WTC11 (cell line): Measurements from ENCODE around the gene BRS3. TPM values are rescaled to one million over a fixed set of nuclear protein-coding genes. Genes with fewer than 3 reads are reported as not detected.

Source experiments
- ATAC-seq: fragments of 200-7000 bp; cut with Tn5 transposase; 2 replicates; pipeline ENCODE4 v1.10.0; 2021; ENCODE audit warnings: mild to moderate bottlenecking, moderate library complexity
- CTCF ChIA-PET: fragments of 300-600 bp; sonication (Branson Sonifier 250); formaldehyde crosslinking; loops from one replicate; lab custom pipeline; 2021; ENCODE audit warnings: antibody characterized with exemption; lab: Charles Lee
- POLR2A ChIA-PET: fragments of 350-600 bp; sonication (Branson Sonifier 250); formaldehyde crosslinking; loops from one replicate; lab custom pipeline; 2021; ENCODE audit warnings: antibody characterized with exemption; lab: Charles Lee
- DNase-seq: peaks from one replicate; pipeline ENCODE4 v3.0.0; 2021; ENCODE audit warnings: low spot score
- H3K27ac Mint-ChIP-seq: 2 replicates; pipeline ENCODE4 v1.8.0; 2021; ENCODE audit warnings: mixed read lengths
- H3K27me3 Mint-ChIP-seq: 2 replicates; pipeline ENCODE4 v1.8.0; 2021; ENCODE audit warnings: low read depth, mild to moderate bottlenecking, moderate library complexity, mixed read lengths
- H3K36me3 Mint-ChIP-seq: 2 replicates; pipeline ENCODE4 v1.8.0; 2021; ENCODE audit warnings: mixed read lengths
- H3K4me1 Mint-ChIP-seq: 2 replicates; pipeline ENCODE4 v1.8.0; 2022; ENCODE audit warnings: mixed read lengths
- H3K4me3 Mint-ChIP-seq: 2 replicates; pipeline ENCODE4 v1.8.0; 2021; ENCODE audit warnings: mild to moderate bottlenecking, moderate library complexity, mixed read lengths
- H3K9me3 Mint-ChIP-seq: 2 replicates; pipeline ENCODE4 v1.8.0; 2021; ENCODE audit warnings: mixed read lengths
- ARID4B ChIP-seq: sonication (generic); formaldehyde crosslinking; IDR thresholded peaks from 2 replicates; pipeline ENCODE4 v1.8.0; 2023; ENCODE audit warnings: missing genetic modification reagents, mild to moderate bottlenecking, borderline replicate concordance
- ATF3 ChIP-seq: sonication (generic); formaldehyde crosslinking; conservative IDR thresholded peaks from 2 replicates; pipeline ENCODE4 v1.8.1; 2022; ENCODE audit warnings: mild to moderate bottlenecking, missing genetic modification reagents
- CREB1 ChIP-seq: sonication (generic); formaldehyde crosslinking; IDR thresholded peaks from 2 replicates; pipeline ENCODE4 v1.8.0; 2023; ENCODE audit warnings: mild to moderate bottlenecking, missing genetic modification reagents
- E2F4 ChIP-seq: sonication (generic); formaldehyde crosslinking; IDR thresholded peaks from 2 replicates; pipeline ENCODE4 v1.8.1; 2022; ENCODE audit warnings: low read depth, mild to moderate bottlenecking, moderate library complexity, missing genetic modification reagents, borderline replicate concordance
- E2F5 ChIP-seq: sonication (generic); formaldehyde crosslinking; IDR thresholded peaks from 2 replicates; pipeline ENCODE4 v1.8.1; 2022; ENCODE audit warnings: mild to moderate bottlenecking, moderate library complexity, missing genetic modification reagents
- ESRRA ChIP-seq: sonication (generic); formaldehyde crosslinking; IDR thresholded peaks from 2 replicates; pipeline ENCODE4 v1.8.1; 2022; ENCODE audit warnings: mild to moderate bottlenecking, missing genetic modification reagents, borderline replicate concordance
- GABPB1 ChIP-seq: sonication (generic); formaldehyde crosslinking; IDR thresholded peaks from 2 replicates; pipeline ENCODE4 v1.8.1; 2023; ENCODE audit warnings: mild to moderate bottlenecking, missing genetic modification reagents
- JAZF1 ChIP-seq: fragments of 250-450 bp; sonication (Bioruptor Pico); IDR thresholded peaks from 2 replicates; pipeline ENCODE4 v1.9.0; 2021; ENCODE audit warnings: moderate library complexity, mild to moderate bottlenecking, inconsistent platforms
- JUN ChIP-seq: sonication (generic); formaldehyde crosslinking; IDR thresholded peaks from 2 replicates; pipeline ENCODE4 v1.8.0; 2023; ENCODE audit warnings: mild to moderate bottlenecking, missing genetic modification reagents
- MAX ChIP-seq: sonication (generic); formaldehyde crosslinking; IDR thresholded peaks from 2 replicates; pipeline ENCODE4 v1.8.0; 2022; ENCODE audit warnings: mild to moderate bottlenecking, missing genetic modification reagents
- MXD4 ChIP-seq: fragments of 250-450 bp; sonication (Bioruptor Pico); IDR thresholded peaks from 2 replicates; pipeline ENCODE4 v1.8.0; 2021; ENCODE audit warnings: mild to moderate bottlenecking, moderate library complexity, borderline replicate concordance
- NFYB ChIP-seq: sonication (generic); formaldehyde crosslinking; conservative IDR thresholded peaks from 2 replicates; pipeline ENCODE4 v1.8.0; 2022; ENCODE audit warnings: low read depth, missing genetic modification reagents
- NR1H2 ChIP-seq: sonication (generic); formaldehyde crosslinking; IDR thresholded peaks from 2 replicates; pipeline ENCODE4 v1.9.0; 2021; ENCODE audit warnings: mild to moderate bottlenecking, moderate library complexity, missing genetic modification reagents
- PRRX2 ChIP-seq: fragments of 250-450 bp; sonication (Bioruptor Pico); IDR thresholded peaks from 2 replicates; pipeline ENCODE4 v1.8.0; 2021; ENCODE audit warnings: mild to moderate bottlenecking
- RELA ChIP-seq: sonication (generic); formaldehyde crosslinking; IDR thresholded peaks from 2 replicates; pipeline ENCODE4 v1.8.1; 2022; ENCODE audit warnings: missing genetic modification reagents, mild to moderate bottlenecking, borderline replicate concordance
- SMAD4 ChIP-seq: sonication (generic); formaldehyde crosslinking; IDR thresholded peaks from 2 replicates; pipeline ENCODE4 v1.8.0; 2022; ENCODE audit warnings: mild to moderate bottlenecking, missing genetic modification reagents
- TCF7 ChIP-seq: sonication (generic); formaldehyde crosslinking; IDR thresholded peaks from 2 replicates; pipeline ENCODE4 v1.8.0; 2022; ENCODE audit warnings: mild to moderate bottlenecking, low read depth, missing genetic modification reagents, moderate library complexity
- USF1 ChIP-seq: sonication (generic); formaldehyde crosslinking; IDR thresholded peaks from 2 replicates; pipeline ENCODE4 v1.8.0; 2022; ENCODE audit warnings: mild to moderate bottlenecking, missing genetic modification reagents
- ZBTB21 ChIP-seq: sonication (generic); formaldehyde crosslinking; IDR thresholded peaks from 2 replicates; pipeline ENCODE4 v1.8.1; 2023; ENCODE audit warnings: mild to moderate bottlenecking, missing genetic modification reagents, borderline replicate concordance
- ZNF263 ChIP-seq: sonication (generic); formaldehyde crosslinking; IDR thresholded peaks from 2 replicates; pipeline ENCODE4 v1.8.1; 2022; ENCODE audit warnings: low read depth, mild to moderate bottlenecking, moderate library complexity, missing genetic modification reagents
- ZNF281 ChIP-seq: sonication (generic); formaldehyde crosslinking; IDR thresholded peaks from 2 replicates; pipeline ENCODE4 v1.8.0; 2023; ENCODE audit warnings: mild to moderate bottlenecking, missing genetic modification reagents
- ZNF317 ChIP-seq: sonication (generic); formaldehyde crosslinking; IDR thresholded peaks from 2 replicates; pipeline ENCODE4 v1.8.1; 2023; ENCODE audit warnings: low read depth, mild to moderate bottlenecking, moderate library complexity, missing genetic modification reagents, borderline replicate concordance
- ZNF423 ChIP-seq: fragments of 250-450 bp; sonication (Bioruptor Pico); IDR thresholded peaks from 2 replicates; pipeline ENCODE4 v2.1.2; 2022; ENCODE audit warnings: mild to moderate bottlenecking, moderate library complexity
- total RNA-seq: library from RNA; stranded (reverse); gene quantifications from 3 replicates; pipeline ENCODE4 v1.2.3, GENCODE V29; 2021

The BRS3 gene
- total RNA-seq, 1 experiment from 2014 or later: not detected

- Mint-ChIP-seq H3K27me3 (0 out of 2 replicates have a peak, but pooled peaks cover 4% of the 10 kb centered on the region), H3K36me3 (peaks cover 9% of the 10 kb centered on the region), H3K4me3 (peak within 1 kb of the TSS; percentile 93), H3K27ac (peak within 1 kb of the TSS; percentile 91), H3K4me1 (peaks cover 7% of the 10 kb centered on the region), H3K9me3 (no peaks in the 10 kb centered on the region)
- peak; percentile 12 for DNase-seq
- CTCF ChIA-PET: interaction anchor here (0.7 kb wide), 1 partner anchor 197 kb away, joined by 3 read pairs; no protein-coding TSS in a partner anchor
- no peak for TF ChIP-seq E2F5 (CRISPR knock-in tag)
- TF ChIP-seq ZNF423 (CRISPR knock-in tag): peak; percentile 60
- TF ChIP-seq E2F4 (CRISPR knock-in tag): no peak
- TF ChIP-seq ZNF263: no peak
- no peak for TF ChIP-seq ESRRA
- no peak for TF ChIP-seq ZNF281 (CRISPR knock-in tag)
- TF ChIP-seq MXD4: no peak
- ATAC-seq: peak; percentile 16
- POLR2A ChIA-PET: no interaction called here
Observed at GRCh38 chrX:136497556-136498052, 9.9 kb downstream of the BRS3 start, which contains the start of gene HTATSF1. HTATSF1 (plus strand) TSS chrX:136497592; CDS start chrX:136497685, 93 bp downstream.

- DNase-seq (no peak), ATAC-seq (no peak)
- Mint-ChIP-seq H3K27ac (no peak overlapping the region), H3K27me3 (no peaks in the 10 kb centered on the region; the same call in 1 of the 2 replicates), H3K4me1 (no peaks in the 10 kb centered on the region), H3K9me3 (no peaks in the 10 kb centered on the region), H3K36me3 (no peaks in the 10 kb centered on the region), H3K4me3 (no peak overlapping the region)
- CTCF ChIA-PET: no interaction called here
- POLR2A ChIA-PET: no interaction called here
- TF ChIP-seq USF1 (CRISPR knock-in tag): no peak
- TF ChIP-seq NFYB: no peak
- TF ChIP-seq ZBTB21 (CRISPR knock-in tag): no peak
- no peak for TF ChIP-seq ATF3
- no peak for TF ChIP-seq SMAD4 (CRISPR knock-in tag)
- no peak for TF ChIP-seq MAX (CRISPR knock-in tag)
- no peak for TF ChIP-seq TCF7 (CRISPR knock-in tag)
- no peak for TF ChIP-seq JUN (CRISPR knock-in tag)
- TF ChIP-seq PRRX2 (CRISPR knock-in tag): no peak
- TF ChIP-seq RELA: no peak
- no peak for TF ChIP-seq NR1H2 (CRISPR knock-in tag)
- no peak for TF ChIP-seq CREB1 (CRISPR knock-in tag)
- TF ChIP-seq ZNF317 (CRISPR knock-in tag): no peak
- TF ChIP-seq GABPB1 (CRISPR knock-in tag): no peak
- no peak for TF ChIP-seq JAZF1 (CRISPR knock-in tag)
- TF ChIP-seq ARID4B (CRISPR knock-in tag): no peak
Observed at GRCh38 chrX:136519069-136519468, 31.3 kb downstream of the BRS3 start.
